Superior temporal gyrus (tissue), 1 donor: ENCODE results near the gene RELL1.

Source experiments
- DNase-seq: peaks from one replicate; pipeline ENCODE4 v3.0.0-alpha.2; 2016; ENCODE audit errors: extremely low spot score

RELL1 gene

GRCh38 chr4:37635155-37635554 lies 51.0 kb downstream of the RELL1 start:
- DNase-seq = no peak

- no peak for DNase-seq
Observed at GRCh38 chr4:37634180-37634579, 52.0 kb downstream of the RELL1 start.

- no peak for DNase-seq
Observed at GRCh38 chr4:37632836-37633235, 53.3 kb downstream of the RELL1 start.

GRCh38 chr4:37631551-37631950 lies 54.6 kb downstream of the RELL1 start:
- no peak for DNase-seq

GRCh38 chr4:37629713-37630112 lies 56.5 kb downstream of the RELL1 start:
- DNase-seq = no peak

GRCh38 chr4:37628977-37629609 lies 57.1 kb downstream of the RELL1 start:
- DNase-seq = no peak

GRCh38 chr4:37627263-37627662 lies 58.9 kb downstream of the RELL1 start:
- DNase-seq = no peak

- no peak for DNase-seq
Observed at GRCh38 chr4:37625499-37625898, 60.7 kb downstream of the RELL1 start.

GRCh38 chr4:37623940-37624339 lies 62.2 kb downstream of the RELL1 start:
- DNase-seq = no peak

GRCh38 chr4:37623125-37623524 lies 63.1 kb downstream of the RELL1 start:
- DNase-seq = no peak

GRCh38 chr4:37620176-37620575 lies 66.0 kb downstream of the RELL1 start:
- DNase-seq = no peak

GRCh38 chr4:37615720-37616063 lies 70.5 kb downstream of the RELL1 start:
- no peak for DNase-seq

GRCh38 chr4:37615059-37615719 lies 71.0 kb downstream of the RELL1 start:
- DNase-seq = no peak

GRCh38 chr4:37612811-37613210 lies 73.4 kb downstream of the RELL1 start:
- DNase-seq = no peak

GRCh38 chr4:37609626-37610025 lies 76.5 kb downstream of the RELL1 start:
- DNase-seq = no peak

GRCh38 chr4:37607018-37607417 lies 79.2 kb downstream of the RELL1 start:
- no peak for DNase-seq

- no peak for DNase-seq
Observed at GRCh38 chr4:37605843-37606565, 80.2 kb downstream of the RELL1 start.

GRCh38 chr4:37604461-37604860 lies 81.7 kb downstream of the RELL1 start:
- no peak for DNase-seq

GRCh38 chr4:37603711-37604110 lies 82.5 kb downstream of the RELL1 start:
- no peak for DNase-seq

GRCh38 chr4:37603070-37603468 lies 83.1 kb downstream of the RELL1 start:
- DNase-seq = peak; percentile 90

GRCh38 chr4:37602454-37603069 lies 83.6 kb downstream of the RELL1 start:
- DNase-seq = no peak

- DNase-seq = no peak
Observed at GRCh38 chr4:37601531-37601930, 84.6 kb downstream of the RELL1 start.
